Measurements from ENCODE around the gene DNAI1.
"Not testable (repeated sequence)": the region's sequence is repeated elsewhere in the genome, so short reads cannot be mapped to it uniquely, and the experiment has no call there.

The DNAI1 gene

DNA sequence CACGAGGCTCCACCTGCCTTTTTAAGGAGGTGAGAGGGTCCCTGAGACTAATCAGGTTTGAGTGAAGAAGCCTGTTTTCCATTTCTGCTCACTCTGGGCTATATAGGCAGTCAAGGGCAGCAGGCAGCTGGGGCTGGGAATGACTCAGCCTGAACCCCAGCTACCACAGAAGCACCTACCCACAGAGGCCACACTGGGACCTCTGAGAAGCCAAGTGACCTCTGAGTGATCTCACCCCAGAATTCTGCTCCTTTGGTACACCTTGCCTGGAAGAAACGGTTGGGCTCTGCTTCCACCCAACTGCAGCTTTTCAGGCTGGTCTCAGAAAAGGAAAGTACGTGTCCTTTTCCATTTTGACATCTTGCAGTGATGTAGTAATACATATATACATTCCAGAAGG, 7.1 kb upstream of the DNAI1 start:
- no peak for DNase-seq

DNA sequence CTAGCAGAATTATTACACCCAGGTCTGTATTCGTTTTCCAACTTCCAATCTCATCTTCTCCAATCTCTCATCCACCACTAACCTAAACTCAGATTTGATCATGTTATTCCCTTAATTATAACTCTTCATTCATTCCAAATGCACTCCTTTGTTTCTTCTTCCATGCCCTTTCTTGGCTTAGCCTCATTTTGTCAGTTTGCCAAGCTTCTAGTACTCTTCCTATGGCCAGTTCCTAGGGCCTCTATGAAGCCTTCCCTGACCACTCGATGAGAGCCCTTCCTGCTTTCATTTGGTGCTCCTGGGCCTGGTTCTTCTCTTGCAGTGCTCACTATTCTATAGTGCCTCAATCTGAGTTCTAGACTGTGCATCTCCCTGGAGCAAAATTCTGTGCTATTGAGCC, 6.0 kb upstream of the DNAI1 start:
- no peak for DNase-seq

DNA sequence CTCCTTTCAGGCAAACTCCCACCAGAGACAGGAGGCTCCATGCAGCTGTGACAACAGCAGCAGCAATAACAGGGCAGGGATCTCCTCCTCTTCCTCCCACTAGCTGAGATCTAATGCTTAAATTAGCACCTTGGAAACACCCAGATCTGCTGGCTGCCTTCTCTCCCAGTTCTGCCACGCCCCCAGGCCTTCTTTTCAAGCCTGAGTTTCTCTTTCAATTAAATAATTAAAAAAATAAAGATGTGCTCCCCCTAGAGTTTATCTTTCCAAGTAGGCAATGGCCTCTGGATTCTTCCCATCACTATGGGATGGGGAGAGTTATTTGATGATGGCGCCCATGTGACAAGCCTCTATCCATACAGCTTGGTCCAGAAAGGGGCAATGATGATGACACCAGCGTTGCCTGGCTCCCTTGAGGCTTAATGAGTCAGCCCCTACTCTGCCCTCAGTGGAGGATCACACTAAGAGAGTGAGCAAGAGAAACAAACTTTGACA, 4.0 kb upstream of the DNAI1 start:
- DNase-seq: no peak

DNA sequence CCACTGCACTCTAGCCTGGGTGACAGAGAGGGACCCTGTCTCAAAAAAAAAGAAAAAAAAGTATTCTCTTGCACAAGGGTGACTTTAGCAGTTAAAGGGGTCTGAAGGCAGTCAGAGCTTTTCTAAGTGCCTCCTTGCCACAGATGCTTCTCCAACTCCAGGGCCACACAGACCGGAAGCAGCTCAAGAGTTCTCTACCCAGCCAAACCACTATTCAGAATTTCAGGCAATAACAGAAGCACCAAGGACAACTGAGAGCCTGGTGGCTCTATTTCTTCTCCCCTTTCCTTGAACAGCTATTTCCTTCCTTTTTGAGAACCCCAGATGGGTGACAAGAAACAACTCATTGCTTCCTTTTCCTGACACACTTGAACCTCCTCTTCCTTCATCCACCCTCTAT, 2.5 kb upstream of the DNAI1 start:
- DNase-seq: no peak

DNA sequence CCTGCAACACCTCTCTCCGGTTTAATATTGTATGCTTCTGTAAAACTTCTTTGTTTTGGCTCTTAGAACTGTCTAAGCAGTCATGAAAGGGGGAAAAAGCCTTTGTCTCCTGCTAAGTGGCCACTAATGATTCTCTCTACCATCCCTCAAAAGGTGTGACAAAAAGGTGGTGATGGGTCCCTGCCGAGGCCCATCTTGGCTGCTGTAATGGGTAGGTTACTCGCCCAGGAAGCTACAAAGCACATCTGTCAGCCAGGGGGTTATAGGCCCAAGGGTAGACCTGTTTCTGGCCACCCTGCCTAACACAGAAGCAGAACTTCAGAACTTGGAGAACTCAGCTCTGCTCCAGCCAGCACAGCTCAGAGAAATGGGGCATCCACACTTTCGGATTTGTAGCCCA, 1.9 kb upstream of the DNAI1 start:
- DNase-seq: no peak

DNA sequence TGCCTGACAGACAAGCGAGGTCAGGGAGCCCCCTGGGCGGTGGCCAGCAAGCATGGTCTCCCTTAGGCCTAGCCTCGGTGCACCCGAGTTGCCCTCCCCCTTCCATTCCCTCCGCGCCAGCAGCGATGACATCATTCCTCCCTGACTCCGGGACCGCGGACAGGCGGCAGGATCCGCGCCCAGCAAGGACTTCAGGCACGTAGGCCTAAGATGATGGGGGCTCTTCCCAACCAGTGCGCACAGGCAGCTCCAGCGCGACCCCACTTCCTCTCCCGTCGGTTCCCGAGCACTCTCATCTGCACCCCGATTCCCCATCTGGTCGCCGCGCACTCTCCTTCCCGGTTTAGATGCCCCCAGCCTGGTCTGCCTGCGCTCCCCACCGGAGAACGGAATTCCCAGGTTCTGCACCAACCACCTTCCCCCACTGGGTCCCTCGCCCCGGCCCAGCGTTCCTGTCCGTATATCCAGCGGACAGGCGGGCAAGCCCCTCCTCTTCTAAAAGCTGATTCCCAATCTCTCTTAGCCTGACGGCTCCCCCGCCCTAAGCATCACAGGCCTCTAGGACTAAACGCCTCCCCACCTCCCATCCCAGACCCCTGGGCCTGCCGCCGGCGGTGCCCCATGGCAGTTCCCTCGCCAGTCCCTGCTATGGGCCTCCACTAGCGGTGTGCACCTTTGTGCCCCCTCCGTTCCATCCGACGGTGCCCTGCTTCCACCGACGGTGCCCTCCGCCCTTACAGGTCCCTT, 1.2 kb upstream of the DNAI1 start:
- peak; percentile 30 for DNase-seq

DNA sequence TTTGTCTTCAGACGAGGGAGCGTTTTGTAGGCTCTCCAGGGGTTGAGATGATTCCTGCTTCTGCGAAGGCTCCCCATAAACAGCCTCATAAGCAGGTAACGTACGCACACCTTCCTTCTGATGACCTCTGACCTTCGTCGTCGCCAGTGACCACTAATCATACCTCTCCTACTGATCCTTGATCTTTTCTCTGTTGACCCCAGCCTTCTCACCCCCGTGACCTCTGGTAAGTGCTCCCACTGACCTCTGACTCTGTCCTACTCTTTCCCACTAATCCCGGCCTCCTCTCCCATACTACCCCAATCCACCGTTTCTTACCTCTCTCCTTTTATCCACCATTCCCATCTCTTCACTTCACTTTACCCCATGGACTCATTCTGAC, 345 bp downstream of the DNAI1 start:
- DNase-seq: no peak

DNA sequence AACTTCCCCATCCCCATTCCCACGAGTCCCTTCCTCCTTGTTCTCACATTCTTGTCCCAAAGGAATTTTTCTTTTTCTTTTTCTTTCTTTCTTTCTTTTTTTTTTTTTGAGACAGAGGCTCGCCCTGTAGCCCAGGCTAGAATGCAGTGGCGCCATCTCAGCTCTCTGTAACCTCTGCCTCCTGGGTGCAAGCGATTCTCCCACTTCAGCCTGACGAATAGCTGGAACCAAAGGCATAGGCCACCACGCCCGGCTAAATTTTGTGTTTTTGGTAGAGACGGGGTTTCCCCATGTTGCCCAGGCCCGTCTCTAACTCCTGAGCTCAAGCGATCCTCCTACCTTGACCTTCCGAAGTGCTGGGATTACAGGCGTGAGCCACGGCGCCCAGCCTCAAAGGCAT, 751 bp downstream of the DNAI1 start:
- no peak for DNase-seq

DNA sequence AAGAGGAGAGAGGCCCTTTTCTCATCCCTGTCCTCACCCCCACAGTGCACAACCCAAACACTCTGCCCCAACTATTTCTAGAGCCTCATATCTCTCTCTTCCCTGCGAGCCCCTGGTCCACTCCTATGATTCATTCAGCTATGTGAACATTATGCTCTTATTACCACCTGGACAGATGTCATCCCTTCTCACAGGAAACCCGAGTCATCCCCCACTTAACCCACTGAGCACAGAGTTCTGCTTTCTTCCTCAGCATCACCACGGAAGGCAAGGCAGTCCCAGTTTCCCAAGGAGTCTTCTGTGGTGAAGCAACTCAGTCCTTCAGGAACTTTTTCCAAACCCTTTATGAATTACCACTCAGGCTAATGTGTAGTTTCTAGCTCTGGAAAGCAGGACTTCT, 1.3 kb downstream of the DNAI1 start:
- no peak for DNase-seq

DNA sequence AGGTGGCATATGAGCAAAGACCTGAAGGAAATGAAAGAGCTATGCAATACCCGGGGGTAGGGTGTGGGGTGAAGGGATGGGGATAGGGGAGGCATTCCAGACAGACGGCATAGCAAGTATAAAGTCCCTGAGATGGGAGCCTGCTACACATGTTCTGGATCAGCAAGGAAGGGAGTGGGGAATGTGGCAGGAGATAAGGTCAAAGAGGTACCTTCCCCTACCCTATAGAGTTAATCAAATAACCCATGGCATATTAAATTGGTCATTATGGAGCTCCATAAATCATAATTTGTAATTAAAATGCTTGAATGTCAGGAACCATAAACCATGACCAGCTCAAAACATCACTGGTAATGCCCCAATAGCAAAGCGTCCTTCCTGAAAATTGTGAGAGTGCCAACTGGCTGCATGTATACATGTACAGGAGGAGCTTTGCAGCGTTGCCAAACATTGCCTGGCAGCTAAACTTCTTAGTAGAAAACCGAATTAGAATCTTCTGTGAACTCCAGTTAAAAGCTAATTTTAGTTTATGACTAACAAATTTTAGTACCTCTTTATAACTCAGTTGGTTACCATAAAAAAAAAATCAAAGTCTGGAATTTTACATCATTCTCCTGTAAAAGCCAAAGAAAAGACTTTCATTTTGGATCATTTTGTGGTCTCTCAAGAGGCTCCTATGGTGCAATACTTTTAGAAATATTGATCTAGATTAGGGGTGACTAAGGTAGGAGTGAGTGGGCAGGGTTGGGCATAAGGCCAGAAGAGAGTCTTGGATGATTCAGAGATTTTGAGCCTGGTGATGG, 4.7 kb downstream of the DNAI1 start:
- DNase-seq: no peak

DNA sequence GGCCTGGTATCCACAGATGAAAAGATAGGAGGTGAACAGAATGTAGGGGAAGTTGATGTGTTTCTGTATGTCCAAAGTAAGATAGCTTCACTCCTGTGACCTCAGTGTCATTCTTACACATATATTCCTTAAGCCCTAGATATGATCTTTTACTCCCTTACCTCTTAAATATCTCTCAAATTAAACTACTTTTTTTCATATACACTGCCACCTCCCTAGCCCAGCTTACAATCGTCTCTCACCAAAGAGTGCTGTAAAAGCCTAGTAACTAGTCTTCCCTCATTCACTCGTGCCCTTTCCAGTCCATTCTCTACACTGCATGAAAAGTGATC, 5.3 kb downstream of the DNAI1 start:
- no peak for DNase-seq

DNA sequence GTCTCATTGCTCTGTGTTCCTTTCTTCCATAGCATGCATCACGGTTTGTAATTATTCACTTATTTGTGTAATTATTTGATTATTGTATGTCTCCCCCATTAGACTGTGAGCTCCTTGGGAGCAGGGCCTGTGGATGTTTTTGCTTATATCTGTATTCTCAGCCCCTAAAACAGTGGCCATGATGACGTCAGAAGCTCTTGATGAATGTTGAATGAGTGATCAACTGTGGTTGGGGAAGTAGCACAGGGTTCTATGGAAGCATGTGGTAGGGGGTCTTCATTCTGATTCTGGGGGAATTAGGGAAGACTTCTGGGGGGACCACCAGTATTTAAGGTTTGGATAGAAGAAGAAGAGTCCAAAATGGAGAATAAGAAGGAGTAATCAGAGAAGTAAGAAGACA, 6.0 kb downstream of the DNAI1 start:
- DNase-seq: no peak

DNA sequence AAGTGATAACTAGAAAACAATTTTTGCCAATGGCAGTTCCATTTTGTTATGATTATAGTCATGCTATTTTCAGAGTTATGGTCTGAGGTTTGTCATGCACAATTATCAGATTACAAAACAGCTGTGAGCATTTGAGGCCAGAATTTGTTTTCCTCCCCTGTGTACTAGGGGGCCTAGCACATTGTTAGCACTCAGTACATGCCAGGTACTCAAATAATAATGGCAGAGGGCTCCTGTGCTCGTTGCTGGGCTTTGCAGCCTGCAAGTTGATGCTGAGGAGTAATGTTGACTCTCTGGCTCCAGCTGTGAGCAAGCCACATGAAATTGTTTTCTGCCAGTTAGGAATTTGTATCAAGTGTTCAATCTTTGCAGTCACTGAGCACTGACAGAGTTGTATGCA, 6.9 kb downstream of the DNAI1 start:
- no peak for DNase-seq

DNA sequence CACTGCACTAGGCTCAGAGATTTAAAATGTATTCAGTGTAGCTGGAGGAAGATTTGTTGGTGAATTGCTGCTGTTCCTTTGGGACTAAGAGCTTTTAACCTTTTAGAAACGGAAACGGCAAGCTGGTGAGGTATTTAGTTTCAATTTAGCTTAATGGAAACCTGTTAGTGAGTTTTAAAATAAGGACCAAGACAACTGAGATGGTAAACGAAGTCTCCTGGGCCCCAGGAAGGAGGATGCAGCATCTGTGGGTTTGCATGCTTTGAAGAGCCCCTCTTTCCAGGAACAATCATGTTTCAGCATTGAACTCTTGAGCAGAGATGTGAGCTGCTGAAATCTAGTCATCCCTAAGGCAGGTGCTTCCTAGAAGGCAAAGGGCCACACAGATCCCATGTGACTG, 16.5 kb downstream of the DNAI1 start:
- DNase-seq: no peak

DNA sequence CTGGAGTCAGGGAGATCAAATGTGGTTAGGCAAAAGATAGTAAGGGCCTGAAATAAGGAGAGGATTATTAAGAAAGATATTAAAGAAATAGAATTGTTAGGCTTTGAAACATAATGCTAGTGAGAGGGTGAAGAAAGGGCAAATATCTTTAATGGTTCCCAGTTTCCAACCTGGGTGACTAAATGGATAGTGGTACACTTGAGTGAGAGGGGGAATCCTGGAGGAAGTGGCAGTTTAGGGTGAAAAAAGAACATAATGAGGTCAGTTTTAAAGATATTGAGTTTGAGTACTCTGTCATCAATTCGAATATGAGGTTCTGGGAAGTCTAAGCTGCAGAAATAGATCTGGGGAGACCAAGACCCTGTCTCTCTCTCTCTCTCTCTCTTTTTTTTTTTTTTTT, 18.9 kb downstream of the DNAI1 start:
- no peak for DNase-seq

DNA sequence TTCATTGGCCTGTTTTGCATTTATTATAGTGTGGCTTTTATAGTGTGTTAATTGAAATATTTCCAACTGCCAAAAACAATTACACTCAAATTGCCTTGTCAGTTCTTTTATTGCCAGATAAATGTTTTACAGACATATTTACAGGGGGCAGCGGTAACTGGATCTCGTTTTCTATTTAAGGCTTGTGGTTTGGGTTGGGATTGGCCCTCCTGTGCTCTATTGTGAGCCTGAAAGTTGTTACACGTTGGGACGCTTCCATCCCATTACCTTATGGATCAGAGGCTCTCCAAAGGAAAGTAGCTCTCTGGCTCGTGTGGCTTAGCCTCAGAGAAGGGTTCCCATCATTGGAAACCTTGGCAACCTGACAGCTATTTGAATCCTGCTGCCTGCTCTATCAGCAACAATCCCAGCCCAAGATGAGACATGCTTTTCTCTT, 20.8 kb downstream of the DNAI1 start:
- no peak for DNase-seq

DNA sequence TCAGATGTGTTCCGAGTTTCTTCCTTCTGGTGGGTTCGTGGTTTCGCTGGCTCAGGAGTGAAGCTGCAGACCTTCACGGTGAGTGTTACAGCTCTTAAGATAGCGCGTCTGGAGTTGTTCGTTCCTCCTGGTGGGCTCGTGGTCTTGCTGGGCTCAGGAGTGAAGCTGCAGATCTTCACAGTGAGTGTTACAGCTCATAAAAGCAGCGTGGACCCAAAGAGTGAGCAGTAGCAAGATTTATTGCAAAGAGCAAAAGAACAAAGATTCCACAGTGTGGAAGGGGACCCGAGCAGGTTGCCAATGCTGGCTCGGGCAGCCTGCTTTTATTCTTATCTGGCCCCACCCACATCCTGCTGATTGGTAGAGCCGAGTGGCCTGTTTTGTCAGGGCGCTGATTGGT, 23.0 kb downstream of the DNAI1 start:
- DNase-seq: not testable (repeated sequence)

DNA sequence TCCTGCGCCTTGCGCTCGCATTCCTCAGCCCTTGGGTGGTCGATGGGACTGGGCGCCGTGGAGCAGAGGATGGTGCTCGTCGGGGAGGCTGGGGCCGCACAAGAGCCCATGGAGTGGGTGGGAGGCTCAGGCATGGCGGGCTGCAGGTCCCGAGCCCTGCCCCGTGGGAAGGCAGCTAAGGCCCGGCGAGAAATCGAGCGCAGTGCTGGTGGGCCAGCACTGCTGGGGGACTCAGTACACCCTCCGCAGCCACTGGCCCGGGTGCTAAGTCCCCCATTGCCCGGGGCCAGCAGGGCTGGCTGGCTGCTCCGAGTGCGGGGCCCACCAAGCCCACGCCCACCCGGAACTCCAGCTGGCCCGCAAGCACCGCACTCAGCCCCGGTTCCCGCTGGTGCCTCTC, 24.1 kb downstream of the DNAI1 start:
- not testable (repeated sequence) for DNase-seq

DNA sequence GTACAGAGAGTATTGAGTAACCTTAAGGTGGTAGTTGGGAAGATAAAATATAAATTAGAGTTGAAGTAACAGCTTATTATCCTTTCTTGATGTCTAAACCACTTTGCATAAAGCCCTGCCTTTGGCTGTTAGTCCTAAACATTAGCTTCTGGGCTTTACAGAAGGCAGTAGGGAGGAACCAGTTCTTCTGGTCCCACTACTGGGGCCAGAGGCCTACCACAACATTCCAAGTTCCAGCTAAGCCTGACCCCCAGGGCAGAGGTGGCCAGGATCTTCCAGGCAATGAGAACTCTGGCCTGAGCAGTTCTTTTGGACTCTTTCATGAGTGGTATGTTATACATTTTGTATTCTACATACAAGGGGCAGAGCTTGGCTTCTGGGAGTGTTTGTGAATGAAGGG, 26.1 kb downstream of the DNAI1 start:
- no peak for DNase-seq

DNA sequence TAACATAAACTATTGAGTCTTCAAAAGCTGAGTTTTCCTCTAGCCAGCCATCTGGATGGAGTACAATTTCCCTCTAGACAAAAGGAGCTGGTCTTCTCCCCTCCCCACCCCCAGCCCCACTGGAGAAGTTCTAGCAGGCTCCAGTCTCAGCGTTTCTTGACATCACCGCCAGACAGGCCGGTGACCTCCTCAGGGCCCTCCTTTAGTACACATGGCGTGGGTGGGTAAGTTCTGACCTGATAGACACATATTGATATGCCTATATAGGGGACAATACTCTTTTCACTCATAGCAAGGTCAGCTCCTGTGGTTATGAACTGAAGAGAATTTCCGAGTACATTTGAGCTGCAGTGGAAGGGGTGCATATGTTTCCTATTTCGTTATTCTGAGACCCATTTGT, 27.2 kb downstream of the DNAI1 start:
- DNase-seq: no peak

DNA sequence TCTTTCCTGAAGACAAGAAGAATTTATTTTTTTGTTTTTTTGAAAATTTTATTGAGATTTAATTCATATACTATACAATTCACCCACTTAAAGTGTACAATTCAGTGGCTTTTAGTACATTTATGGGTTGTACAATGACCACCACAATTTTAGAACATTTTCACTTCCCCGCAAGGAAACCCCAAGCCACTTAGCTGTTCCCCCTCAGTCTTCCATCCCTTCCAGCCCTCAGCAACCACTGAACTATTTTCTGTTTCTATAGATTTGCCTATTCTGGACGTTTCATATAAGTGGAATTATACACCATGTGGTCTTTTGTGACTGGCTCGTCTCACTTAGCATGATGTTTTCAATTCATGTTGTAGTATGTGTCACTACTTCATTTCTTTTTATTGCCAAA, 28.0 kb downstream of the DNAI1 start:
- DNase-seq: no peak

DNA sequence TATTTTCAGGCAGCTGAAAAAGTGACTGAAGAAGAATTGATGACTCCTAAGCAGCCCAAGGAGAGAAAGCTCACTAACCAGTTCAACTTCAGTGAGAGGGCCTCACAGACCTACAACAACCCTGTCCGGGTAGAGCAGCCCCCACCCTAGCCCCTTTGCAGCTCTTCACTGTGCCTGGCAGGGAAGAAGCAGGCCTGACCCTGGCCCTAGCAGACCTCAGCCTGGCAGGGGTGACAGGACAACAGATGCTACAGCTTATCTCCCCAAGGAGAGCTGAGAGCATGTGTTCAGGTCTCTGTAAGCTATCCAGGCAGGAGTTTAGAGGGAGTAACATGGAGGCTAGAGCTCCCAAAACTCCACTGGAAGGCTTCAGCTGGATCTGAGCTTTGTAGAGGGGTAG, 31.8 kb downstream of the DNAI1 start:
- no peak for DNase-seq

DNA sequence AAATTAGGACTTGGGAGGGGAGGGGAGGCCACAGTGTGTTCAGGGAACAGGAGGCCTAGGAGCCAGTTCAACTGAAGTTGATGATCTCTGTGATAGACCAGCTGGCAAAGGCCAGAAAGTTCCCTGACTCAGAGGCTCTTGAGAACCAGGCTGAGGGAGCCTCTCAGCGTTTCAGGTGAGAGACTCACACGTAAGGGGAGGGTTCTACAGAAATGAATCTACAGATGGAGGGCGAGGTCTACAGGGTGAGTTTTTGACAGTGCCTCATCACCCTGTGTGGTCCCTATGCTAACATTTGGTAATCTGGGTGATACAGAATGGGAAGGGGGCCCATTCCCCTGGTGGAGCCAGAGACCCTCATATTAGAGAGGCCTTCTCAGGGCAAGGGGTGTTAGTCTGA, 32.2 kb downstream of the DNAI1 start:
- no peak for DNase-seq

DNA sequence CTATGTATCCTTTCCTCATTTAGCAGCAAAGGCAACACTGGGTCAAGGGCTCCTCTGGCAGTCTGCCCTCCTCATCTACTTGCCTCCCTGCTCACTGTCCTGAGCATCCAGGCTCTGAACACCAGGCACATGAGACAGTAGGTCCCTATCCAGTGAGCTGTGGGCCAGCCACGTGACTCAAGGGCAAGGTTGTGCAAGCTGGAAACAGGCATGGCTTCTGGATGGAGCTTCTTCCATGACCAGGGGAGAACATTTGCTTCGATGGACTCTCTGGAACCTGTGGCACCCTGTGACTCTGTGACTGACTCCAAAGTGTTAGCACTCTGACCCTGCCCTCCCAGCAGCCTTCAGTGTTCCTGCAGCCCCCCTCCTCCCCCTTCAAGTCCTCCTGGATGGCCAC, 33.0 kb downstream of the DNAI1 start:
- no peak for DNase-seq

DNA sequence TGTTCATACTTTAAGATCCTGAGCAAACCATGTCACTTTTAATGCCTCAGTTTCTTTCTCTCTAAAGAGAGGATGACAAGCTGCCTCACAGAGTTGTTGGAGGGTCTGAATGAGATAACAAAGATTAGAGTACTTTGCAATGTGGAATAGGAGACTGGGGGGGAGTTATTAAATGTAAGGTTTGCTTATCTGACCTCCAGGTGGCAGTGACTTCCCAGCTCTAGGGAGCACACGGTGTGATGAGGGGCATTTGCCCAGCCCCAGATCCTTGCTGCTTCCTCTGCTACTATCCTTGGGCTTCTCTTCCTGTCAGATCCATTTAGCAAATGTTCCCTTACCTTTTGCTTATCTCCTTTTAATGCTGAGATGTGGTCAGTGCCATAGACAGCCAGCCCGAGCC, 33.4 kb downstream of the DNAI1 start:
- DNase-seq: no peak

Data from CD4-positive, alpha-beta T cell treated with Interleukin-17A for 4 hours (primary cell).